Measurements from ENCODE around the gene SH3BP1.

Gene SH3BP1

DNA sequence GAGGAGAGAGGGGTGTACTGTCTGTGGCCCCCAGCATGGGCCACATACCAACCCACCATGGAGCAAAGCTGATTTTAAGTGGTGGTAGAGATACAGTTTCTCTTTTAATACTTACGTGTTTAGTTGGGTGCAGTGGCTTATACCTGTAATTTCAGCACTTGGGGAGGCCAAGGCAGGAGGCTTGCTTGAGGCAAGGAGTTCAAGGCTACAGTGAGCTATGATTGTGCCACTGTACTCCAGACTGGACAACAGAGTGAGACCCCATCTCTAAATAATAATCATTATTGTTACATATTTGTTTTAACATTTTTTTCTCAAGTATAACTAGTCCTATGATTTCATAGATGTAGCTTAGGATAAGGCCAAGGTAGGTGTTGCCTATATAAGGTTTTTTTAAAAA, 22.0 kb upstream of the SH3BP1 start:
- no peak overlapping the region for H3K4me3 ChIP-seq (ENCODE audit: low read length)
- TF ChIP-seq, protein P1, sequence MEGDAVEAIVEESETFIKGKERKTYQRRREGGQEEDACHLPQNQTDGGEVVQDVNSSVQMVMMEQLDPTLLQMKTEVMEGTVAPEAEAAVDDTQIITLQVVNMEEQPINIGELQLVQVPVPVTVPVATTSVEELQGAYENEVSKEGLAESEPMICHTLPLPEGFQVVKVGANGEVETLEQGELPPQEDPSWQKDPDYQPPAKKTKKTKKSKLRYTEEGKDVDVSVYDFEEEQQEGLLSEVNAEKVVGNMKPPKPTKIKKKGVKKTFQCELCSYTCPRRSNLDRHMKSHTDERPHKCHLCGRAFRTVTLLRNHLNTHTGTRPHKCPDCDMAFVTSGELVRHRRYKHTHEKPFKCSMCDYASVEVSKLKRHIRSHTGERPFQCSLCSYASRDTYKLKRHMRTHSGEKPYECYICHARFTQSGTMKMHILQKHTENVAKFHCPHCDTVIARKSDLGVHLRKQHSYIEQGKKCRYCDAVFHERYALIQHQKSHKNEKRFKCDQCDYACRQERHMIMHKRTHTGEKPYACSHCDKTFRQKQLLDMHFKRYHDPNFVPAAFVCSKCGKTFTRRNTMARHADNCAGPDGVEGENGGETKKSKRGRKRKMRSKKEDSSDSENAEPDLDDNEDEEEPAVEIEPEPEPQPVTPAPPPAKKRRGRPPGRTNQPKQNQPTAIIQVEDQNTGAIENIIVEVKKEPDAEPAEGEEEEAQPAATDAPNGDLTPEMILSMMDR (IDR thresholded peaks at IDR 0.05; ENCODE audit: insufficient read depth, low read depth, low read length, missing control alignments) = no peak
- no peak for DNase-seq (ENCODE audit: low read depth)

DNA sequence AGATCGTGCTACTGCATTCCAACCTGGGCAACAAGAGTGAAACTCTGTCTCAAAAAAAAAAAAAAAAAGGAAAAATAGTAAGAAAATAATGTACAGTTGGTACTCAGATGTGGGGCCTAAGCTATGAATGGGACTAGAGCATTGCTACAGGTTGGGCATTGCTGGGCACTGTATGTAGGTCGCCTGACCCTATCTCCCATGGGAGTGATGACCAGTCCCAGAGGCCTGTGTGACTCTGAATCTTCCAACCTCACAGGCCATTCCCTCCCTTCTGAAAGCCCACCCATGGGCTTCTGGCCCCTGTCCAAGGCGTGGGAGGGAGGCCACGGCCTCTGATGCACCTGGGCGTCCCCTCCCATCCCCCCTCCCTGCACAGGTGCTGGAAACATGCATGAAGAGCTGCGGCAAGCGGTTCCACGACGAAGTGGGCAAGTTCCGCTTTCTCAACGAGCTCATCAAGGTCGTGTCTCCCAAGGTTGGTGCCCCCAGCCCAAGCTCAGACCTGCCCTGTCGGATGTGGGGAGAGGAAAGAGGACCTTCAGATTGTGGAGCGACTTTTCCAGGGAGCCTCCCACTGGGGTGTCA, 21.3 kb upstream of the SH3BP1 start:
- no peak for DNase-seq (ENCODE audit: low read depth)
- H3K4me3 ChIP-seq (ENCODE audit: low read length) = no peak overlapping the region
- TF ChIP-seq, protein P1 (IDR thresholded peaks at IDR 0.05; ENCODE audit: insufficient read depth, low read depth, low read length, missing control alignments) = no peak

DNA sequence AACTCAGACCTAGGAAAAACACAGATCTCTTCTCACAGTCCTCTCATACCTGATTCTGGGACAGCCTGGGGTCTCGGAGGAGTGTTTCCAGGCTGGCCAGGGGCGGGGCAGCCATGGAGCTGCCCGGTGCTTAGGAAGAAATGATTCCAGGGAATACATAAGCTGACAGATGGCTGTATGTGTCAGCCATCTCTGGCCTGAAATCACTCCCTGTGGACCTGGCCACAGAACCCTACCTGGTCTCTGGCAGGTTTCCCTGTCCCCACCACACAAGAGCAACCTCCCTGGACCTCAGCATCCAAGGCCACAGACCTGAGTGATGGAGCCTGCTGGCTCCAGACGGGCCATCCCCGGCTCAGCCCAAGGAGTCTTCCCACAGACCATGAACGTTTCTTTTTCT, 20.8 kb upstream of the SH3BP1 start:
- TF ChIP-seq, protein P1 (IDR thresholded peaks at IDR 0.05; ENCODE audit: insufficient read depth, low read depth, low read length, missing control alignments) = no peak
- no peak overlapping the region for H3K4me3 ChIP-seq (ENCODE audit: low read length)
- no peak for DNase-seq (ENCODE audit: low read depth)

DNA sequence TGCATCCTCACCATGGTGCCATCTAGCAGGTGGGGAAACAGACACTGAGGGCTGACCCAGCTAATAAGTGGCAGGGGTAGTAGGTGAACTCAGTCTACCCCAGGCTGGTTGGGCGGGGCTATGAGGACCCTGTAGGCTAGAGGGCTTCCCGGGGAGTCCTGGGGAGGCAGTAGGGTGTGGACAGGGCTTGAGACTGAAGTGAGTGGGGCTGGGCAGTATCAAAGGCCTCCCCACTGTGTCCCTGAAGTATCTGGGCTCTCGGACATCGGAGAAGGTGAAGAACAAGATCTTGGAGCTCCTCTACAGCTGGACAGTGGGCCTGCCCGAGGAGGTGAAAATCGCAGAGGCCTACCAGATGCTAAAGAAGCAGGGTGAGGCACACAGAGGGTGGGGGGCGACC, 19.5 kb upstream of the SH3BP1 start:
- TF ChIP-seq, protein P1 (IDR thresholded peaks at IDR 0.05; ENCODE audit: insufficient read depth, low read depth, low read length, missing control alignments) = no peak
- no peak overlapping the region for H3K4me3 ChIP-seq (ENCODE audit: low read length)
- no peak for DNase-seq (ENCODE audit: low read depth)

DNA sequence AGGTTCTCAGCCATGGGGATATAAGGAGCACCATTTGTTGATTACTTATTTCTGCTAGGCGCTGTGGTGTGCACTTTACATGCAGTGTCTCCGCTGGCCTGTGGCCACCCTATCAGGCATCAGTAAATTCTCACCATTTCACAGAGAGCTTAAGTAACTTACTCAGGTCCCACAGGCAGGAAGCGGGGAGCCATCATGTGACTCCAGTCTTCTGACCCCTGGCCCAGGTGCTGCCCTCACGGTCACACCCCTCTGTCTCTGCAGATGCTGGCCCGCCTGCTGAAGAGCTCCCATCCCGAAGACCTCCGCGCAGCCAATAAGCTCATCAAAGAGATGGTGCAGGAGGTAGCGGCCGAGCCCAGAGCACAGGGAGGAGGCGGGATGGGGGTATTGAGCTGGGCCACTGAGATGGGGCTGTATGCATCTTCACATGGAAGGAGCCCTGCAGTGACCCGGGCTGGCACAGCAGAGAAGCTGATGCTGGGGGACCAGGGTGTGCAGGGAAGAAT, 18.1 kb upstream of the SH3BP1 start:
- H3K4me3 ChIP-seq (ENCODE audit: low read length) = no peak overlapping the region
- TF ChIP-seq, protein P1 (IDR thresholded peaks at IDR 0.05; ENCODE audit: insufficient read depth, low read depth, low read length, missing control alignments) = no peak
- no peak for DNase-seq (ENCODE audit: low read depth)

DNA sequence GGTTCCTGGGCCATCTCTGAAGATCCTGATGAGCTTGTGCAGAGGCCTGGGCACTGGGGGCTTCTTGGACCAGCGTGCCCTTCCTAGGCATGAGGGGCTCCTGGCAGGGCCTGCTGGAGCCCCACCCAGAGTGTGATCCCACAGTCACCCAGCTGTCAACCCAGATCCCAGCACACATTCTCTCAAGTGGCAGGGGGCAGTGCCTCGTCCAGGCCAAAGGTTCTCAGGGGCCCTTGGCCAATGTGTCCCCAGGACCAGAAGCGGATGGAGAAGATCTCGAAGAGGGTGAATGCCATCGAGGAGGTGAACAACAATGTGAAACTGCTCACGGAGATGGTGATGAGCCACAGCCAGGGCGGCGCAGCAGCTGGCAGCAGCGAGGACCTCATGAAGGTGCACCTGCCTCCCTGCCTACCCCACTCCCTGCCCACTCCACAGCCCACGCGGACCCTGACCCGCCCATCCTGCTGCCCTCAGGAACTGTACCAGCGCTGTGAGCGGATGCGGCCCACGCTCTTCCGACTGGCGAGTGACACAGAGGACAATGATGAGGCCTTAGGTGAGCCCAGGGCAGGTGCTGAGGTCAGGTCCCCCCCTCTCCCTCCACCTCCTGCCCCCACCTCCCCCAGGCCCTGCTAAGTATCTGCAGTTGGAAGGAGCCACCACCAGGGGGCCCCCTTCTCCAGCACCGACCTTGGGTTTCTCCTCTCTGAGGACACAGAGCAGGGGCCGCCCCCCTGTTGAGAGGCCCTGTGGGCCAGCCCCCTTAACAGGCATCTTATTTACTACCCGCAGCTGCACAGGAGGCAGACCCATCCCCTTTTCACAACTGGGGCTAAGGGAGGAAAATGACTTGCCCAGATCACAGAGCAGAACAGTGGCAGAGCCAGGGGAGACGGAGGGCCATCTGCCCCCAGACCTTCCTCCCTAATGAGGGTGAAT, 16.1 kb upstream of the SH3BP1 start:
- peak; percentile 49 for DNase-seq (ENCODE audit: low read depth)
- TF ChIP-seq, protein P1 (IDR thresholded peaks at IDR 0.05; ENCODE audit: insufficient read depth, low read depth, low read length, missing control alignments) = peak; percentile 73
- no peak overlapping the region for H3K4me3 ChIP-seq (ENCODE audit: low read length)

Data from epithelial cell of esophagus (primary cell).